Testis (tissue), 2 donors: ENCODE measurements around the gene RAB3C.
"Not testable (repeated sequence)": the region's sequence is repeated elsewhere in the genome, so short reads cannot be mapped to it uniquely, and the experiment has no call there.

Experiments used
- CTCF ChIP-seq, 3 experiments: fragments of 450-650 bp in 2 of 3; fragments of 200-600 bp in 1 of 3; sonication (generic) in 1 of 3; IDR thresholded peaks; one replicate each; pipeline ENCODE4 v1.5.1; 2016 to 2019; ENCODE audit warnings: antibody characterized with exemption in 3 of 3, mild to moderate bottlenecking in 2 of 3, moderate library complexity in 1 of 3
- POLR2A ChIP-seq: fragments of 450-650 bp; IDR thresholded peaks from one replicate; pipeline ENCODE4 v1.6.1; 2017; ENCODE audit warnings: antibody characterized with exemption, mild to moderate bottlenecking, moderate library complexity

- not testable (repeated sequence) for TF ChIP-seq POLR2A; CTCF (IDR thresholded peaks at IDR 0.05)
Measured at GRCh38 chr5:58710425-58710824, 127.5 kb downstream of the RAB3C start.
